ENCODE data around the gene HOXB2. TPM values are rescaled to one million over a fixed set of nuclear protein-coding genes. Genes with fewer than 3 reads are reported as not detected.

Gene HOXB2
- total and polyA plus RNA-seq, 2 of the 8 experiments (the other 6 are each of a cell fraction or from before 2014, with no cell fraction given) = not detected

- Histone ChIP-seq H3K56ac (replicated peaks; ENCODE audit: insufficient read length, low read depth, low read length) (no peak overlapping the region), H3K27me3 (replicated peaks in 1 of 4; ENCODE audit: control insufficient read depth in 3 of 4, extremely low read depth in 1 of 4, insufficient read depth in 3 of 4, low read length in 3 of 4) (peaks cover 99 to 100% (median 100%) of the 10 kb centered on the region in 4 experiments), H3K23ac (ENCODE audit: insufficient read length) (no peak overlapping the region), H2BK5ac (ENCODE audit: low read depth, low read length) (no peak overlapping the region), H4K91ac (replicated peaks; ENCODE audit: insufficient read length, low read length) (no peak overlapping the region), H4K5ac (ENCODE audit: insufficient read length, low read depth, low read length) (no peak overlapping the region), H2AK5ac (ENCODE audit: low read depth, low read length) (no peak overlapping the region), H3K4me1 (replicated peaks in 1 of 4; ENCODE audit: control insufficient read depth in 3 of 4, insufficient read depth in 4 of 4, low read length in 3 of 4) (peaks cover 0 to 5% (median 3%) of the 10 kb centered on the region in 4 experiments; a peak in 4 of 7 replicates), H2BK15ac (ENCODE audit: low read length) (no peak overlapping the region), H2BK12ac (ENCODE audit: low read depth, low read length) (no peak overlapping the region; the same call in 1 of the 2 replicates), H3K9ac (replicated peaks in 1 of 4; ENCODE audit: extremely low read depth in 1 of 4, low read depth in 3 of 4, low read length in 3 of 4) (no peak overlapping the region), H3K14ac (ENCODE audit: insufficient read length) (no peak overlapping the region), H2BK120ac (replicated peaks; ENCODE audit: low read depth, low read length) (no peak overlapping the region), H4K8ac (ENCODE audit: extremely low read depth, insufficient read depth, low read length) (no peak overlapping the region), H3K79me2 (ENCODE audit: control insufficient read depth in 1 of 2, insufficient read depth in 2 of 2, low read length in 2 of 2) (no peaks in the 10 kb centered on the region), H4K20me1 (replicated peaks in 1 of 2; ENCODE audit: control insufficient read depth in 1 of 2, insufficient read depth in 2 of 2, low read length in 2 of 2) (peaks cover 14 to 41% of the 10 kb centered on the region in 2 experiments), H2BK20ac (ENCODE audit: low read length) (no peak overlapping the region), H3K4ac (replicated peaks; ENCODE audit: insufficient read length, low read depth, low read length) (no peak overlapping the region), H3K4me3 (ENCODE audit: extremely low read depth in 1 of 4, insufficient read depth in 2 of 4, low read depth in 3 of 4, low read length in 4 of 4) (no peak overlapping the region), H3K9me3 (ENCODE audit: insufficient read depth in 2 of 2, low read depth in 1 of 2, low read length in 1 of 2) (no peaks in the 10 kb centered on the region), H3K23me2 (ENCODE audit: low read depth, low read length) (no peaks in the 10 kb centered on the region), H3K18ac (ENCODE audit: extremely low read depth, low read length) (no peak overlapping the region), H3K4me2 (ENCODE audit: insufficient read depth in 1 of 2, low read depth in 2 of 2, low read length in 2 of 2) (no peak overlapping the region), H3K79me1 (ENCODE audit: low read depth, low read length) (no peaks in the 10 kb centered on the region), H3K27ac (ENCODE audit: low read depth, low read length) (no peak overlapping the region), H3K36me3 (ENCODE audit: control insufficient read depth in 2 of 4, insufficient read depth in 4 of 4, low read length in 3 of 4) (no peaks in the 10 kb centered on the region; a peak in 1 of 8 replicates), H2AFZ (ENCODE audit: low read length) (no peak overlapping the region)
- ChIA-PET CTCF (ENCODE audit: partially characterized antibody) (interaction anchor here (0.9 to 1.0 kb wide), 2 partner anchors 41 to 43 kb away, joined by 3 read pairs; partner anchors contain the start of gene HOXB8), POLR2A (ENCODE audit: partially characterized antibody) (no interaction called here)
- DNase-seq (ENCODE audit: low read depth in 1 of 2, low spot score in 2 of 2) (no peak), FAIRE-seq (no peak)
- 10% methylated on average over 1 of the region's 1 CpG; no CpG with 5 or more reads in 1 of the 2 experiments for WGBS, 2 experiments (ENCODE audit: extremely low coverage in 1 of 2, insufficient coverage in 1 of 2, insufficient read length in 1 of 2, insufficient replicate concordance in 2 of 2, low coverage in 1 of 2, low lambda C conversion rate in 2 of 2, missing lambda C conversion rate in 1 of 2)
Measured at GRCh38 chr17:48571826-48572417, 27.0 kb upstream of the HOXB2 start.
